KMS-11 (cell line): Measurements from ENCODE around the gene TSPAN13.

Experiments
- H2AFZ ChIP-seq: fragments of 200-600 bp; sonication (generic); 2 replicates; pipeline ENCODE4 v1.6.1; 2016; ENCODE audit warnings: antibody characterized with exemption, mixed run types, low read depth
- H3K27ac ChIP-seq: fragments of 200-600 bp; sonication (generic); 2 replicates; pipeline ENCODE4 v1.6.1; 2016; ENCODE audit warnings: mild to moderate bottlenecking, mixed run types
- H3K27me3 ChIP-seq: fragments of 200-600 bp; sonication (generic); 2 replicates; pipeline ENCODE4 v1.6.1; 2017; ENCODE audit warnings: mild to moderate bottlenecking, low read depth, mixed run types, moderate library complexity; ENCODE audit not compliant: insufficient read depth
- H3K36me3 ChIP-seq: fragments of 200-600 bp; sonication (generic); 2 replicates; pipeline ENCODE4 v1.6.1; 2017; ENCODE audit warnings: mild to moderate bottlenecking, mixed run types; ENCODE audit not compliant: insufficient read depth
- H3K4me1 ChIP-seq: fragments of 200-600 bp; sonication (generic); 2 replicates; pipeline ENCODE4 v1.6.1; 2016; ENCODE audit warnings: mild to moderate bottlenecking, low read depth, mixed run types; ENCODE audit not compliant: poor library complexity, severe bottlenecking
- H3K4me2 ChIP-seq: fragments of 200-600 bp; sonication (generic); 2 replicates; pipeline ENCODE4 v1.7.0; 2016; ENCODE audit warnings: mild to moderate bottlenecking, mixed run types
- H3K4me3 ChIP-seq: fragments of 200-600 bp; sonication (generic); IDR thresholded peaks from 2 replicates; pipeline ENCODE4 v1.6.1; 2017; ENCODE audit warnings: low read depth, low read length, mixed read lengths; ENCODE audit not compliant: insufficient read depth
- H3K79me2 ChIP-seq: fragments of 200-600 bp; sonication (generic); 2 replicates; pipeline ENCODE4 v1.6.1; 2016; ENCODE audit warnings: low read depth, mixed run types; ENCODE audit not compliant: insufficient read depth
- H3K9ac ChIP-seq: fragments of 200-600 bp; sonication (generic); 2 replicates; pipeline ENCODE4 v1.6.1; 2016; ENCODE audit warnings: mild to moderate bottlenecking, mixed run types
- H4K20me1 ChIP-seq: fragments of 200-600 bp; sonication (generic); 2 replicates; pipeline ENCODE4 v1.6.1; 2016; ENCODE audit warnings: mild to moderate bottlenecking, mixed run types; ENCODE audit not compliant: insufficient read depth
- TF ChIP-seq, protein P1 (sequence below): fragments of 200-600 bp; sonication (generic); conservative IDR thresholded peaks from 2 replicates; pipeline ENCODE4 v1.6.1; 2017; ENCODE audit warnings: low read depth, mild to moderate bottlenecking, antibody characterized with exemption, low read length, moderate library complexity, mixed read lengths

The TSPAN13 gene

DNA sequence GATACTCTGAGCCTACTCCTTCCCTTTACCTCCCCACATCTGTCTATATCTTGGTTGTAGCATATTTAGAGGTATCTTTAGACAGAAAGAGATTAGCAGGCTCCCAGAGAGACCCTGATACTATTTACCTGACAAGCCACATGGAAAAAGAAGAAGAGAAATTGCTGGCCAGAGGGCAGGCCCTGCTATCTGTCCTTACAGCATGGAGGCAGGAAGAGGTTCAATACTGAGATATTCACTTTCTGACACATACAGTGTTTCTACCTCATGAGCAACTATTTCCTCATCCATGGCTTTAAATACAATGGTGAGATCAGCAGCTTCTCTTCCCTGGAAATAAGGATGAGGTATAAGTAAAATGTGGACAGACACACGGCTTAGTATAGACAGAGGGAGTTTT is 33.9 kb upstream of the TSPAN13 start:
- H3K4me3 ChIP-seq: no peak overlapping the region
- no peak overlapping the region for H3K9ac ChIP-seq
- no peaks in the 10 kb centered on the region for H4K20me1 ChIP-seq
- no peaks in the 10 kb centered on the region for H3K36me3 ChIP-seq
- H3K27ac ChIP-seq: no peak overlapping the region
- no peaks in the 10 kb centered on the region for H3K4me1 ChIP-seq
- no peak overlapping the region for H2AFZ ChIP-seq
- TF ChIP-seq, protein P1, sequence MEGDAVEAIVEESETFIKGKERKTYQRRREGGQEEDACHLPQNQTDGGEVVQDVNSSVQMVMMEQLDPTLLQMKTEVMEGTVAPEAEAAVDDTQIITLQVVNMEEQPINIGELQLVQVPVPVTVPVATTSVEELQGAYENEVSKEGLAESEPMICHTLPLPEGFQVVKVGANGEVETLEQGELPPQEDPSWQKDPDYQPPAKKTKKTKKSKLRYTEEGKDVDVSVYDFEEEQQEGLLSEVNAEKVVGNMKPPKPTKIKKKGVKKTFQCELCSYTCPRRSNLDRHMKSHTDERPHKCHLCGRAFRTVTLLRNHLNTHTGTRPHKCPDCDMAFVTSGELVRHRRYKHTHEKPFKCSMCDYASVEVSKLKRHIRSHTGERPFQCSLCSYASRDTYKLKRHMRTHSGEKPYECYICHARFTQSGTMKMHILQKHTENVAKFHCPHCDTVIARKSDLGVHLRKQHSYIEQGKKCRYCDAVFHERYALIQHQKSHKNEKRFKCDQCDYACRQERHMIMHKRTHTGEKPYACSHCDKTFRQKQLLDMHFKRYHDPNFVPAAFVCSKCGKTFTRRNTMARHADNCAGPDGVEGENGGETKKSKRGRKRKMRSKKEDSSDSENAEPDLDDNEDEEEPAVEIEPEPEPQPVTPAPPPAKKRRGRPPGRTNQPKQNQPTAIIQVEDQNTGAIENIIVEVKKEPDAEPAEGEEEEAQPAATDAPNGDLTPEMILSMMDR: no peak
- H3K27me3 ChIP-seq: no peaks in the 10 kb centered on the region
- H3K79me2 ChIP-seq: no peaks in the 10 kb centered on the region
- no peak overlapping the region for H3K4me2 ChIP-seq

DNA sequence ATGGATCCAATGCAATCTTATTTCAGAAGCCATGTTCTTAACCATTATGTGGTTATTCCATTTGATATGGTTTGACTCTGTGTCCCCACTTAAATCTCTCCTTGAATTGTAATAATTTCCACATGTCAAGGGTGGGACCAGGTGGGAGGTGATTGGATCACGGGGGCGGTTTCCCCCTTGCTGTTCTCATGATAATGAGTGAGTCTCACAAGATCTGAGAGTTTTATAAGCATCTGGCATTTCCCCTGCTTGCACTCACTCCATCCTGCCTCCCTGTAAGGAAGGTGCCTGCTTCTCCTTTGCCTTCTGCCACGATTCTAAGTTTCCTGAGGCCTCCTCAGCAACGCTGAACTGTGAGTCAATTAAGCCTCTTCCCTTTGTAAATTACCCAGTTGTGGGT is 32.0 kb upstream of the TSPAN13 start:
- H3K9ac ChIP-seq: no peak overlapping the region
- H3K4me1 ChIP-seq: no peaks in the 10 kb centered on the region
- no peaks in the 10 kb centered on the region for H3K36me3 ChIP-seq
- no peaks in the 10 kb centered on the region for H3K27me3 ChIP-seq
- H2AFZ ChIP-seq: no peak overlapping the region
- no peak overlapping the region for H3K4me3 ChIP-seq
- no peaks in the 10 kb centered on the region for H4K20me1 ChIP-seq
- TF ChIP-seq, protein P1: no peak
- no peak overlapping the region for H3K27ac ChIP-seq
- no peaks in the 10 kb centered on the region for H3K79me2 ChIP-seq
- H3K4me2 ChIP-seq: no peak overlapping the region

DNA sequence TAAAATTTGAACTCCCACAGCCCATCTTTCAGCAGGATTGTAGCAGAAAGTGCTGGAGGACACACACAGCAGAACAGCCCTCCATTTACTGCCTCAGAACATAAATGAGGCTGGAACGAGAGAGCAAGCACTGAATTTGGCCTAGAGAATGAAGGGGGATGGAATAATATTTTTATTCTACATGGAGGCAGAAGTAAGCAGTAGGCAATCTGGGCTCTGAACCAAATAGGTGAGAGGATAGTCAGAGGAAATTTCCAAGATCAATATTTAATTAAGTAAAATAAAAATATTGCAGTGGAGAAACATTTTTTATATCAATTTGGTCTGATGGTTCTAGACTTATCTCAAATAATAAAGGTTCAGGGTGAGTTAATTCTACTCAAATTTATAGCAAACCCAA is 29.2 kb upstream of the TSPAN13 start:
- Histone ChIP-seq H3K27ac (no peak overlapping the region), H3K27me3 (no peaks in the 10 kb centered on the region), H2AFZ (no peak overlapping the region), H3K9ac (no peak overlapping the region), H3K36me3 (no peaks in the 10 kb centered on the region), H4K20me1 (no peaks in the 10 kb centered on the region), H3K4me1 (no peaks in the 10 kb centered on the region), H3K4me2 (no peak overlapping the region), H3K79me2 (no peaks in the 10 kb centered on the region), H3K4me3 (no peak overlapping the region)
- TF ChIP-seq, protein P1: no peak

DNA sequence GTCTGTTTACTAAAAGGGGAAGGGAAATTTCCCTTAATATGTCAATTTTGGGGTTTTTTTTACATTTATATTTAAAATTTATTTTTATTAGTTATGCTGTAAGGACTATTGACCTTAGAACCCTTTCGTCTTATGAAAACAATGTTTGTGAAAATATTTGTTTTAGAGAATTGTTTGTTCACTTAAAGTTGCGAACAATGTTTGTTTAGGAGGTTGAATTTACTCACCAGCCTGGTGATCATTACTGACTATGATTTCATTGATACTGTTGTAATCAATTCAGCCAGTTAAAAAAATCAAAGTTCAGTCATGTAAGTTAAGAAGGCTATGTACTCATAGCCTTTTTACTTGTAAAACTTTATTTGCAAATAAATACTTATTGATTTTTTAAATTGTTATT is 27.4 kb upstream of the TSPAN13 start:
- Histone ChIP-seq H3K79me2 (no peaks in the 10 kb centered on the region), H3K36me3 (no peaks in the 10 kb centered on the region), H3K27me3 (no peaks in the 10 kb centered on the region), H3K4me3 (no peak overlapping the region), H3K4me2 (no peak overlapping the region), H3K9ac (no peak overlapping the region), H4K20me1 (no peaks in the 10 kb centered on the region), H3K27ac (no peak overlapping the region), H3K4me1 (no peaks in the 10 kb centered on the region), H2AFZ (no peak overlapping the region)
- TF ChIP-seq, protein P1: no peak

DNA sequence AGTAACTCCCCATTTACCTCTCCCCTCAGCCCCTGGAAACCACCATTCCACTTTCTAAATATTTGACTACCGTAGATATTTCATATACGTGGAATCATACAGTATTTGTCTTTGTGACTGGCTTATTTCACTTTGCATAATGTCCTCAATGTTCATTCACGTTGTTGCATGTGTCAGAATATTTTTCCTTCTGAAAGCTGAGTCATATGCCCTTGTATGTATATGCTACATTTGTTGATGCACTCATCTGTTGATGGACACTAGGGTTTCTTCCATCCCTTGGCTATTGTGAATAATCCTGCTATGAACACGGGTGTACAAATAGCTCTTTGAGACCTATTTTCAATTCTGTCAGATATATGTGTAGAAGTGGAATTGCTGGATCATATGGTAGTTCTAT is 25.8 kb upstream of the TSPAN13 start:
- Histone ChIP-seq H3K4me3 (no peak overlapping the region), H3K9ac (no peak overlapping the region), H3K27ac (no peak overlapping the region), H3K79me2 (no peaks in the 10 kb centered on the region), H4K20me1 (no peaks in the 10 kb centered on the region), H3K27me3 (no peaks in the 10 kb centered on the region), H3K4me1 (no peaks in the 10 kb centered on the region), H3K4me2 (no peak overlapping the region), H2AFZ (no peak overlapping the region), H3K36me3 (no peaks in the 10 kb centered on the region)
- TF ChIP-seq, protein P1: no peak
